GM12875 (cell line): ENCODE results near the gene CAMKMT.

Experiments used
- H3K4me3 ChIP-seq: one replicate; pipeline ENCODE4 v1.5.1; 2011; ENCODE audit warnings: low read depth, low read length, control low read depth
- CTCF ChIP-seq: IDR thresholded peaks from 2 replicates; pipeline ENCODE4 v1.5.1; 2011; ENCODE audit warnings: low read depth, mild to moderate bottlenecking, control low read depth, inconsistent platforms, low read length, moderate library complexity, borderline replicate concordance; ENCODE audit not compliant: insufficient read depth

The CAMKMT gene

GRCh38 chr2:44742057-44742456, 380.3 kb downstream of the CAMKMT start:
- TF ChIP-seq CTCF, result no peak
- no peak overlapping the region for H3K4me3 ChIP-seq

GRCh38 chr2:44743473-44743872, 381.7 kb downstream of the CAMKMT start:
- no peak overlapping the region for H3K4me3 ChIP-seq
- TF ChIP-seq CTCF, result no peak

- no peak overlapping the region for H3K4me3 ChIP-seq
Measured at GRCh38 chr2:44744961-44745892, 383.5 kb downstream of the CAMKMT start.

GRCh38 chr2:44745922-44746766, 384.4 kb downstream of the CAMKMT start:
- TF ChIP-seq CTCF, result no peak
- H3K4me3 ChIP-seq, result no peak overlapping the region

More at GRCh38 chr2:44744961-44745892, 383.5 kb downstream of the CAMKMT start:
- TF ChIP-seq CTCF, result no peak

- no peak overlapping the region for H3K4me3 ChIP-seq
Measured at GRCh38 chr2:44746856-44747615, 385.3 kb downstream of the CAMKMT start.

More at GRCh38 chr2:44746856-44747615, 385.3 kb downstream of the CAMKMT start:
- no peak for TF ChIP-seq CTCF
